Kidney capillary endothelial cell (primary cell): ENCODE data around the gene TMEM60.
A peak's percentile ranks its signal among the peaks of the same experiment; 100 is the strongest.
"Not testable (repeated sequence)": the region's sequence is repeated elsewhere in the genome, so short reads cannot be mapped to it uniquely, and the experiment has no call there.

ENCODE experiments used
- DNase-seq: peaks from one replicate; pipeline ENCODE4 v3.0.0-alpha.2; 2018; ENCODE audit warnings: low spot score

The TMEM60 gene, protein sequence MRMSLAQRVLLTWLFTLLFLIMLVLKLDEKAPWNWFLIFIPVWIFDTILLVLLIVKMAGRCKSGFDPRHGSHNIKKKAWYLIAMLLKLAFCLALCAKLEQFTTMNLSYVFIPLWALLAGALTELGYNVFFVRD

DNA sequence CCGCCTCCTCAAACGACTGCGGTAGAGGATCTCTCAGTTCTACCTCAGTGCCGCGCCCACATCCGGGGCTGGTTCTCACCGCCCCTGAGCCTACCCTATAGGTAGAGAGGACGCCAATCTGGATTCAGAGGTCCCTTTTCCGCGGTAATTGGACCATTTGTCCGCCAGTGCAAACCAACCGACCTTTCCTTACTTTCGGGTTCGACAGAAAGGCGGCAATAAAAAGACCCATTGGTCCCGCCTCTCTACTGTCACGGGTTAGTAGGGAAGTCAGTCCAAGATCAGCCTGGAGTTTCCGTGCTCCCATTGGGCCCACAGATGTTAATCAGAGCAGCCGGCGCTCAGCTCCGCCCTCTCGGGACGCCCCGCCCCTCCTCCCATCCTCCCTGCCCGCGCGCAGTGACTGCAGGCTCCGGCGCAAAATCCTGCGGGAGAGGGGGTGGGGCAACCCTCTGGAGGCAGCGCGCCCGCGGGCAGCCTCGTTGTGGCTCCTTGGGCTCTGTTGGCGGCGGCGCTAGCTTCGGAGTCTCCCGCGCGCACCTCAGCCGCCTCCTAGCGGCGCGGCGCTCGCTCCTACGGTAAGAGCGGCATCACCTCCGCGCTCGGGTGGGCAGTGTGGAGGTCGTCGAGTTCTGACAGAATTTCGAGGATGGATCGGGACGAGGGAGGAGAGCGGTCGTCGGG lies at the start of gene TMEM60, which contains the start of gene PHTF2:
TSS of gene TMEM60 (minus strand) at position 41 of the 684 bp plus-strand sequence. CDS start 4,061 bp downstream, outside the sequence.
TSS of gene PHTF2 (plus strand) at position 380 of the 684 bp plus-strand sequence.
- DNase-seq: peak; percentile 99

DNA sequence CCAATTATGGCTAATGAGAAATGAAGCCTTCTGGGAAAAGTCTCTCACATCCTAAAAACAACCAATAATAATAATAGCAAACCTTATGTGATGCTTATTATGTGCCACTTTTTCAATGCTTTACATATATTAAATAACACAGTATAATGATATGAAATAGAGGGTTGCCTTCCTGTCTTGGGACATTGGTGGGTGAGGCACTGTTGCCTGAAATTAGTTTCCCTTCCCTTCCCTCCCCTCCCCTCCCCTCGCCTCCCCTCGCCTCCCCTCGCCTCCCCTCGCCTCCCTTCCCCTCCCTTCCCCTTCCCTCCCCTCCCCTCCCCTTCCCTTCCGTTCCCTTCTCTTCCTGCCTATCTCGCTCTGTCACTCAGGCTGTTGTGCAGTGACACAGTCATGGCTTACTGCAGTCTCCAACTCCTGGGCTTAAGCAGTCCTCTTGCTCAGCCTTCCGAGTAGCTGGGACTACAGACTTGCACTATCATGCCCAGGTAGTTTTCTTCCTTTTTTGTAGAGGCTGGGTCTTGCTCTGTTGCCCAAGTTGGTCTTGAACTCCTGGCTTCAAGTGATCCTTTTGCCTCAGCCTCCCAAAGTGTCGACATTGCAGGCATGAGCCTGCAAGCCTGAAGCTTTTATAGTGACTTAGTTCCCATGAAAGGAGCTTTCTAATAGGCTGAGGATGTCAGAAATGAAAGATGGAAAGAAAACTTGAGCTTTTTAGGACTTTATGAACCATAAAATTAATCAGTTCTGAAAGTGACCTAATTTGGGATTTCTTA lies 48.3 kb upstream of the TMEM60 start:
- DNase-seq: no peak

DNA sequence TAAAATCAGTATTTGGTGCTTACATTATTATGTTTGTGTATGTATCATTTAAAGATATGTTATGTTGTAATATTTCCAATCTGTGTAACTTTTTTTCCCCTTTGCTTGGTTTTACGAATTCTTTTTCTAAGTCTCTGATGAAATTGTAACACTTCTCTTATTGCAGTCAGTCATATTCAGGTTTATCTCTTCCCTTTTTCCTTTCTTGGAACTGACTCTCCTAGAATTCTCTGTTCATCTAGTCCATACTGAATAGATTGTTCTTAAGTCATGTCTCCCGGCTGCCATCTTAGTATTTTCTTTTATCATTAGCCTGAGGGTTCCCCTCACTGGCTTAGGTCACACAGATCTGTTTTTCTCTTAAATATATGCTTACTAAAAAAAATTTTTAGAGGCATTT lies 45.0 kb upstream of the TMEM60 start:
- DNase-seq: no peak

DNA sequence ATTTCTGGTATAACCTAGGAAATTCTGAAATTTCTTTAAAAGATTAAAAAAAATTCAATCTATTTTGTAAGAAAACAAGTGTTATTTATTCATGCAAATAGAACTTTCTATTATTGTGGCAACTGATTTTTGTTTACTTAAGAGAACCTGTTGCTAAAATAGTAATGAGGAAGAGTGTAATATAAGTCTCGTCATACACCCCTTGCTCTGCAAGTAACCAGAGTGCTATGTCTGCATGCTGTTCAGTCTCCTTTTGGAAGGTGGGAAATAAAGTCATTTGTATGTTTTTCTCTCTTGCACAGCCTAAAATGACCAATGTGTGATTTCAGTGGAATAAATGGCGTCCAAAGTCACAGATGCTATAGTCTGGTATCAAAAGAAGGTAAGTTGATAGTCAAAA lies 41.7 kb upstream of the TMEM60 start:
- no peak for DNase-seq

DNA sequence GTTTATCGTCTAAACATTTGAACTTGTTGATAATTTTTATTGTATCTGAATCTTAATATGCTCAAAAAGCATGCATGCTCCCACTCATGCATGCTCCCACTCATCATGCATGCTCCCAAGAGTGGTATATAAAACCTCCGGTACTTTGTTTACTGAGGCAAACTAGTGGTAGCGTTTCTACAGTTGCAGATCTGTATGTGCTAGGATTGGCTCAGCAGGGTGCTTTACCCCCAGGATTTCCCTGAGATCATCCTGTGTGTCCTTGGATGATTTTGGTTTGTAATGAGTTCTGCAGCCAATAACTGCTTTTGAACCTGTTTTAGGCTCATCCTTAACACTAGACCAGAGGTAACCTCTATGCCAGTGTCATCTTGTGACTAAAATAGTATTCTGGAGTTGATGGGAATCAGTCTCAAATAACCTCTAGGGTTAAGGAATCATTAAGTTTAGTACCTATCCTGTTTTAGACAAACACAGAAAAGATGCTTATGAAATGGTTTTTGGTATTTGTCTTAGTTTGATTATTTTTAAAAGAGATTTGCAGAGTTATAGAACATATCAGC lies 40.8 kb upstream of the TMEM60 start:
- DNase-seq: no peak

DNA sequence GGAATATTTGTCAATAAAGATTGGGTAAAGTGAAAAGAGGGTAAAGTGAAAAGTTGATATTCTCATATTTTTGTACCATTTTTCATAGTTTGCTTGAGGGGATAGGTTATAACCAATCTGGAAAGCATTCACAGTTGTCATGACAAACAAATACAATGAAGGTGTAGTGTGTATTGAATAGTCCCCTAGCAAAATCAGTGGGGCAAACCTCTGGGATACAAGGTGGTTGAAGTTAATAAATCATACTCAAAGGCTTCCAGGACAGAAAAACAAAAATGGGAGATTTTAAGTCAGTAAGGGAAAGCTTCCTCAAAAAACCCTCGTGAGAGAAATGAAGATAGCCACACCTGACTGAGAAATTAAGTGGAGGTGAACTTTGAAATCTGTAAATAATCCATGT lies 39.7 kb upstream of the TMEM60 start:
- DNase-seq: no peak

DNA sequence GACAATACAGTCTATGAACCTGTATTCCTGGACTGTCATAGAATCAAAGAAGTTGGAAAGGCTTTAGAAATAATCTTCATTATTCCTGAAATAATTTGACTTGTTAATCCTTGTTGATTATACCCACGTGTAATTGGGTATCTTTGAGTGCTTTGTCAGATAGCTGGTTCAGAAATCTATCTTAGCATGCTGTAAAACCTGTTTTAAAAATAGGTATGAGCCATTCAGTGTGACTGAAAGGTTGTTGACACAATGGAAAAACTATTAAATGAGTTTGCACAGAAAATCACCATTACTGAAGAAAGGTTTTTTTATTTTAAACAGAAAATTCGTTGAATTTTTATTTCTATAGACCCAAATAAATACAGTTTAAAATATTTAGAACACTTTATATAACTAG lies 39.0 kb upstream of the TMEM60 start:
- no peak for DNase-seq

DNA sequence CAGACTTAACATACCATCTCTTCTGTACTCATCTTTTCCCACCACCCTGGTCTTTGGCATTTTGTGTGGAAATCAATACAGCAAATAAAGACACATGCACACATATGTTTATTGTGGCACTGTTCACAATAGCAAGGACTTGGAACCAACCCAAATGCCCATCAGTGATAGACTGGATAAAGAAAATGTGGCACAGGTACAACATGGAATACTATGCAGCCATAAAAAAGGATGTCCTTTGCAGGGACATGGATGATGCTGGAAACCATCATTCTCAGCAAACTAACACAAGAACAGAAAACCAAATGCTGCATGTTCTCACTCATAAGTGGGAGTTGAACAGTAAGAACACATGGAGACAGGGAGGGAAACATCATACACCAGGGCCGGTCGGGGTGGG lies 38.2 kb upstream of the TMEM60 start:
- DNase-seq: not testable (repeated sequence)

DNA sequence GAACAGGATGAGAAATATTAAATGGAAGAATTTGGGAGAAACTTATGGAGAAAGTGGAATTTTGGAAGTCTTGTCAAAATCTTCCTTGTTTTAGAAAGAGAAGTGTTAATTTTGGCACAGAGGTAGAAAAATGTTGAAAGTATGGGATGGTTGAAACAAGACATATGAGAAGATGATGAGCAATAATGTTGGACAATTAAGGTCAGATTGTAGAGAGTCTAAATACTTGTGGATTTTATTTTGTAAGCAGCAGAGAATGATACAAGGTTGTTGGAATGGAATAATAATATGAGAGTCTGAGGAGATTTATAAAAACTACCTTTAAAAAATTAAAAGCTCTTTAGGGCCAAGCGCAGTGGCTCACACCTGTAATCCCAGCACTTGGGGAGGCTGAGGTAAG lies 34.9 kb upstream of the TMEM60 start:
- DNase-seq: no peak

DNA sequence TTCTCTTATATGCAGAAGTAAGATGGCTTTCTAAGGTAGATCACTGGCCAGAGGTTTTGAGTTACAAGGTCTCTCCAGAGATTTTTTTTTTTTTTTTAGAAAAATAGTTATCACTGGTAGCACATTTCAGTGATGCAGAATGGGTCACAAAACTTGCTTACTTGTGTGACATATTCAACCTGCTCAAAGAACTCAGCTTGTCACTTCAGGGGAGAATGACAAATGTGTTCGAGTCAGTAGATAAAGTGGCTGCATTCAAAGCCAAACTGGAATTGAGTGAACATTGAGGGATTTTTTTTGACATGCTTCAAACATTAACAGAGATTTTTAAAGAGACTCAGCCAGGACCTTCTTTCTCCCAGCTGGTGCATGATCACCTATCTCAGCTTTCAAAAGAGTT lies 33.7 kb upstream of the TMEM60 start:
- no peak for DNase-seq

DNA sequence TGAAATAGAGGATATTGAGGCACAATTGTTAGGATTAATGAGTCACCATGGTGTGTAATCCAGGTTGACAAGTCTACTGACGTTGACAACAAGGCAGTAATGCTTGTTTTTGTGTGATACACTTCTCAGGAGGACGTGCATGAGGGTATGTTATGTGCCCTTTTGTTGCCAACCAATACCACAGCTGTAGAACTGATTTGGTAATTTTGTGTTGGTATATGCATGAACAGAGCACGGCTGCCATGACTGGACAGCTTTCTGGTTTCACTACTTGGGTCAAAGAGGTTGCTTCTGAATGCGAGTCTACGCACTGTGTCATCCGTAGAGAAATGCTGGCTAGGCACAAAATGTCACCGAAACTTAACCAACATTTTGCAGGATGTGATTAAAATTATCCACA lies 33.2 kb upstream of the TMEM60 start:
- DNase-seq: no peak

DNA sequence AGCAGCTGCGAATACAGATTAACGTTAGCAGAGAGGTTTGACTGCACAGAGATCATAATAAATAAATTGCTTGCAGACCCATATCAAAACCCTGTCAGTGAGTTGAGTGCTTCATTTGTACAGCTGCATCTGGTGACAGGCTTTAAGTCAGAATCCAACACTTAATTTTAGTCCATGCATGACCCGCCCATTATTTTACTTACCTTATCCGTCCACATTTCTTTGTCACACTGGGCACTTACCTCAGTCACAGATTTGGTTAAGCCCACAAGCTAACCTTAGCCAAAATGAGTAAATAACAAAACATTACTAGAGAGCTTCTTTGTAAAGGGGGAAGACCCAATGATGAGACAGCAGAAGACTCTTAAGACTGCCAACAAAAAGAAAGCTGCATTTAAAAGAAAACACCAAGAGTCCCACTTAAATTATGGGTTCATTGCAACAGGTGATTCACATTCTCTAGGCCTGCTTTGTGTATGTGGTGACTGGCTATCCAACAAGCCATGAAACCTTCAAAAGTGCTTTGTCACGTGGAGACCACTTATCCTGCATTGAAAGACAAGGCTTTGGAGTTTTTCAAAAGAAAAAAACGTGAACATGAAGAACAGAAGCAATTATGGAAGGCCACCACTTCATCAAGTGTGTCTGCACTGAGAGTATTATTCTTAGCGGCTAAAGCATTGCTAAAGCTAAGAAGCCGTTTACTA lies 32.6 kb upstream of the TMEM60 start:
- DNase-seq: no peak

DNA sequence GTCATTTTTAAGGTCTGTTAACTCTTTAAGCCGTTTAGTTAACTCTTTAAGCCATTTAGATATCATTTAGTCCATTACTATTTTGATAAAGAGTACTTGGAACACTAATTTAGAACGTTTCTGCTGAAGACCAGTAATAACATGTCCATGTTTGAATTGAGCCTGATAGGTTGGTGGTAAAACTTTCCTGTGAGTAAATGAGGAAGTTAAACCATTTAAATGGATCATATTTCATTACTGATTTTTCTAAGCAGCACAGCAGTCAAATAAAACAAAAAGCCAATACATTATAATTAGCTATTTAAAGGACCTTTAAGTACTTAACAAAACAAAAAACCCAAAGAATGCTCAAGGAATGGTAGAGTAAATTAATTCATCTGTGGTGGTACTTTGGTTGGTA lies 29.8 kb upstream of the TMEM60 start:
- no peak for DNase-seq

DNA sequence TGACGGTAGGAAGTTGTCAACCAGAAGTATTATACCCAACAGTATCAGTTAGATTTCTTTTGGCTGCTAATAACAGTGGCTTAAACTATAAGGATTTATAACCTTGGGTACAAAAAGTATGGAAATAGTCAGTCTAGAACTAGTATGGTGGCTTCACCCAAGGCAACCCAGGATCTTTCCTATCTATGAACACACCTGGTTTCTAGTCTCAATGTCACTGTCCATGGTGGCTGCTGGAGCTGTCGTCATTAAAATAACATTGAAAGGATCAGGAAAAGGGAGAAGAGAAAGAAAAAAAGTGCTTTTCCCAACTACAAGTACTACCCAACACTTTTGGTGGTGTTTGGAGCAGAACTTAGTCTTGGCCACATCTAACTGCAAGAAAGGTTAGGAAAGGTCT lies 28.1 kb upstream of the TMEM60 start:
- DNase-seq: no peak

DNA sequence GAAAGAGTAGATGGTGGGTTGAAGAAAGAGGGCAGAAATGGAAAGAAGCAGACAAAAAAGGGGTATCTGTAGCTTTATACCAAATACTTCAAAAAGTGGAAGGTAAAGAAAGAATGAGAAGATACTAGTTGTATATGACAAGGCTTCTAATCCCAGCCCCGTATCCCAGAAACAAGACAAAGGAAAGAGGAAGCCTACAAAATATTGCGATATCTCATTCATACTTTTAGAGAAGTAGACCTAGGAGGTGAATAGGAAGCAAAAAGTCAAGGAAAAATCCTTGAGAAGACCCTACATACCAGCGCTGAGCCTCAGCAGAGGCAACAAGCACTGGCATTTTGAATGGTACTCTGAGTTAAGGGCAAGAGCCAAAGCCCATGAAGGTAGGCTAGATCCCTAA lies 26.9 kb upstream of the TMEM60 start:
- DNase-seq: no peak

DNA sequence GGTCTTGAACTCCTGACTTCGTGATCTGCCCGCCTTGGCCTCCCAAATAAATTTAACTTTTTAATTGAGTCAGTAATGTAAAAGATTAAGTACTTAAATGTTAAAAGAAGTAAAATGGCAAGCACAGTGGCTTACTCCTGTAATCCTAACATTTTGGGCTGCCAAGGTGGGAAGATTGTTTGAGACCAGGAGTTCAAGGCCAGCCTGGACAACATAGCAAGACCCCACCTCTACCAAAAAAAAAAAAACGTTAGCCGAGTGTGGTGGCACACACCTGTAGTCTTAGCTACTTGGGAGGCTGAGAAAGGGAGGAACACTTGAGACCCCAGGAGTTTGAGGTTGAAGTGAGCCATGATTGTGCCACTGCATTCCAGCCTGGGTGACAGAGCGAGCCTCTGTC lies 26.4 kb upstream of the TMEM60 start:
- no peak for DNase-seq

DNA sequence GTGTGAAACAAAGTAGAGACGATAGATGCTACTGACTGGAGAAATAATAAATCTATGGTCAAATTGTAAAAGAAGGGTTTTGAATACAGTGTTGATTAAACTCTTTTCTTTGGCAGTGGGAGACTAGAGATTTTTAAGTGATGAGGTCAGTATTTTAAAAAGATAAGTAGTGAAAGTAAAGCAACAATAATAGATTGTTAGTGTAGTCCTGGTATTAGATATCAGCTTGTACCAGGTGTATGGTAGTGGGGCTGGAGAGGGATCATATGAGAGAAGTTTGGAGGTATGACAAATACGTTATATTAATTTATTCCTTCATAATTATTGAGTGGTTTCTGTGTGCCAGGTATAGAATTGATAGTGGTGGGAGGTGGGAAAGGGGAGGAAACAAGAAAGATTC lies 25.6 kb upstream of the TMEM60 start:
- no peak for DNase-seq

DNA sequence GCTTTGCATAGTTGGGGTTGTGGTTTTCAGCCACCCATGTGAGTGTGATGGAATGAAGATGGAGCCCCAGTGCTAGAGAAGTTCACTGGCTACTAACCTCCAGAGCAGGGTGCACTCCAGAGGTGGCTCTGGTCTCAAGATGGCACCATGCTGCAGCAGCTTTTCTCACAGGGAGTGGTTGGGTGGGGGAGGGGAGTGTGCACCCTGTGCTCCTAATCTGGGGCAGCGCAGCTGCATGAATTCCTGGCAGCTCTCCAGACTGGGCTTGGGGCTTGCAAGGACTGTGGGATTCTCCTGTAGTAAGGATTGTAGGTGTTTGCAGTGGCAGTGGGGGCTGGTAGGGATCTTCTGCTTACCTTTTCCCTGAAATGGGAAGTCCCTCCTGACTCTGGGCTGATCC lies 24.0 kb upstream of the TMEM60 start:
- DNase-seq: no peak

DNA sequence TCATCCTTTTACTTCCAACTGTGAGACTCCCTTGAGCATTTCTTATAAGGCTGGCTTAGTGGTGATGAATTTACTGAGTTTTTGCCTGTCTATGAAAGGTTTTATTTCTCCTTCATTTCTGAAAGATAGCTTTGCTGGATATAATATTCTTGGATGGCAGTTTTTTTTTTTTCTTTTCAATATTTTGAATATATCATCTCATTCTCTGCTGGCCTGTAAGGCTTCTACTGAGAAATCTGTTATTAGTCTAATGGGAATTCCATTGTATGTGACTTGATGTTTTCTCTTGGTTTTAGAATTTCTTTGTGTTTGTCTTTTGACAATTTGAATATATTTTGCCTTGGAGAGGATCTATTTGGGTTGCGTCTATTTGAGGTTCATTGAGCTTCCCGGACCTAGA lies 22.7 kb upstream of the TMEM60 start:
- DNase-seq: no peak

DNA sequence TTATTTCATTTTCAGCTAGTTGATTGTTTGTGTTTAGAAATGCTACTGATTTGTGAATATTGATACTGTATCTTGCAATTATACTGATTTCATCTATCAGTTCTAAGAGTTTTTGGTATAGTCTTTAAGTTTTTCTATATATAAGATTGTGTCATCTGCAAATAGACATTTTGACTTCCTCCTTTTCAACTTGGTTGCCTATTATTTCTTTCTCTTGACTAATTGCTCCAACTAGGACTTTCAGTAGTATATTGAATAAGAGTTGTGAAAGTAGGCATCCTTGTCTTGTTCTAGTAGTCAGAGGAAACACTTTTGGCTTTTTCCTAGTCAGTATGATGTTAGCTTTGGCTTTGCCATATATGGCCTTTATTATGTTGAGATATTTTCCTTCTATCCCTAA lies 20.8 kb upstream of the TMEM60 start:
- no peak for DNase-seq

DNA sequence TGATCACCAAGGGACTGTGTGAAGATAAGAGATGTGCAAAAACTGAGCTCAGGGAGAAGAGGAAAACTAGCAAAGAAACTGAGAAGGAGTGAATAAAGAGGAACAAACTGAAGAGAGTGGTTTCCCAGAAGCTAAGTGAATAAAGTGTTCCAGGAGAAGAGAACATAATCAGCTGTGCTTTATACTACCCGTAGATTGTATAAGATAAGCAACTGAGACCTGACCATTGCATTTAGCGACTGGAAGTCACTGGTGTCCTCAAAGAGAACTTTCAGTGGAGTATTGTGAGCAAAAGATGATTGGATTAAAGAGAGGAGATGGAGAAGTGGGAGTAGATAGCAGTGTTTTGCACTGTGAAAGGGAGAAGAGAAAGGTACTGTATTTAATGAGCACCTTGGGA lies 14.9 kb upstream of the TMEM60 start:
- DNase-seq: no peak

DNA sequence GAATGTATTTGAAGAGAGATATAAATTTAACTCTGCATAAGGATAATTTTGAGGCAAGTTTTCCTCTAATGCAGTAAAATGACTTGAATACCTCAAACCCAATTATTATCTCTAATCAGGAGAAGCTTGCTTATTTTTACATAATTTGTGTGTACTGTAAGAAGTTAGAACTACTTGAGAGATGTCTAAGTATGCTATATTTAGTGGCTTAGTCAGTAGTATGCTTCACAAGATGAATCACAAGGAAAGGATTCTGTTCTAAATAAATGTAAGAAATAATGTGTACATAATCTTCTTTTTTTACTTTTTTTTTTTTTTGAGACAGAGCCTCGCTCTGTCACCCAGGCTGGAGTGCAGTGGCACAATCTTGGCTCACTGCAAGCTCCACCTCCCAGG lies 14.1 kb upstream of the TMEM60 start:
- DNase-seq: peak; percentile 60
